ENCODE data around the gene DGKB.

GRCh38 chr7:14158111-14158510, 744.4 kb downstream of the DGKB start:
- TF ChIP-seq CTCF (IDR thresholded peaks at IDR 0.05 in 4 of 5, conservative IDR thresholded peaks at IDR 0.05 in 1 of 5) (no peak), POLR2A (IDR thresholded peaks at IDR 0.05) (no peak)
